ENCODE measurements around the gene PITX2.
"Not testable (repeated sequence)": the region's sequence is repeated elsewhere in the genome, so short reads cannot be mapped to it uniquely, and the experiment has no call there.

The PITX2 gene

GRCh38 chr4:110589297-110589696 lies 33.6 kb downstream of the PITX2 start:
- TF ChIP-seq CTCF (conservative IDR thresholded peaks at IDR 0.05; ENCODE audit: low read depth, low read length) = peak; percentile 25
- DNase-seq (ENCODE audit: low read depth) = no peak
- no peak overlapping the region for H3K4me3 ChIP-seq (ENCODE audit: low read length)

DNA sequence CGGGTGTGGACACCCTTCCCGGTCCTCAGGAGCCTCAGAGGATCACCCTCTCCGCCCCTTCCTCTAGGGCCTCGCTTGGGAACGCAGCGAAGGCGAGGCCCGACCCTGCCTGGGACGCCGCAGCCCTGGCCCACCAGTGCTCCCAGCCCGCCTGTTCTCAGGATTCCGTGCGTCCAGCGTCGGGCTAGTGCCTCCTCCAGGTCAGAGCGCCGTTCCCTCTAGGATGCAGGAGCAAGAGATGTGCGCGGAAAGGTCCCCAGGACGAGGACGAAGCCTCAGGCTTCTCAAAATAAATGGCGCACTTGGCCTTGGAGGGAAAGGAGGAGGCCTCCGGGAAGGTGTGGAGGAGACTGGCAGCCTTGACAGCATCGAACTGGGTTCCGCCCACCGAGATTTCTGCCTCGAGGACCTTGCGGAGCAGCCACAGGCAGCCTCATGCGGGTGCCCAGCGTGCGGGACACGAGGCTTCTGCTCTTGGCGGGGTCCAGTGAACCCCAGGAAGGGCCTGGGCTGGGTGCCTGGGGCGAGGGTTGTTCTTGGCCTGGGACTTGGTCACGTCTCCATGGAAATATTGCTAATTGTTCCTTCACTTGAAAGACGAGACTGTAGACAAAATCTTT lies 35.1 kb downstream of the PITX2 start:
- TF ChIP-seq CTCF (conservative IDR thresholded peaks at IDR 0.05; ENCODE audit: low read depth, low read length) = no peak
- no peak for DNase-seq (ENCODE audit: low read depth)
- no peak overlapping the region for H3K4me3 ChIP-seq (ENCODE audit: low read length)

DNA sequence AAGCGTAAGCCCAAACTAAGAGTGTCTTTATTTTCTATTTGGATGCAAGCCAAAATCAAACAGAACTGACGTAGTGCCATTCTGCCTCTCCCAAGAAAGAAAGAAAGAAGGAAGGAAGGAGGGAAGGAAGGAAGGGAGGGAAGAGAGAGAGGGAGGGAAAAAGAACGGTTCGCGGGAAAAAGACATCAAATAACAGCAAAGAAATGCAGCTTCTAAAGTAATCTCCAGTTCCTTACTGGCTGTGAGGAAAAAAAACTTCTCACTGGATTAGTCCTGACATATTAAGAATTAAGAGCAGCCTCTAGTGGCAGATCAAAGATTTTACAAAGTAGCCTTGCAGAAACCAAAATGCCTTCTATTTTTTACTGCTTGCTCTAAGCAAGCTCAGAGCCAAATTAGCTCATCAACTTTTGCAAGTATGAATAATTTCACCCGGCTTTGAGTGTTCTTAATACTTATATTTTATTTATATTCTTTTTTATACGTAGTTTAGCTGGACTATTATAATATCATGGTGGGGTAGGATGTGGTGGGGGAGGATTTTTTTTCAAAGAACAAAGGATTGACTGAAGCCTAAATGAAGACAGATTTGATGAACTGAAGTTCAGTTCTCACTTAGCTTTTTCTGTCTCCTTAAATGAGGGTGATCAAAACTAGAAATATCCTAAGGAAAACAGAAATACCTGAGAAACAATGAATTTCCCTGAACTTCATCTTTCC lies 36.6 kb downstream of the PITX2 start:
- peak; percentile 49 for DNase-seq (ENCODE audit: low read depth)
- TF ChIP-seq CTCF (conservative IDR thresholded peaks at IDR 0.05; ENCODE audit: low read depth, low read length) = peak; percentile 64
- peak overlapping the region; percentile 28 for H3K4me3 ChIP-seq (ENCODE audit: low read length)

DNA sequence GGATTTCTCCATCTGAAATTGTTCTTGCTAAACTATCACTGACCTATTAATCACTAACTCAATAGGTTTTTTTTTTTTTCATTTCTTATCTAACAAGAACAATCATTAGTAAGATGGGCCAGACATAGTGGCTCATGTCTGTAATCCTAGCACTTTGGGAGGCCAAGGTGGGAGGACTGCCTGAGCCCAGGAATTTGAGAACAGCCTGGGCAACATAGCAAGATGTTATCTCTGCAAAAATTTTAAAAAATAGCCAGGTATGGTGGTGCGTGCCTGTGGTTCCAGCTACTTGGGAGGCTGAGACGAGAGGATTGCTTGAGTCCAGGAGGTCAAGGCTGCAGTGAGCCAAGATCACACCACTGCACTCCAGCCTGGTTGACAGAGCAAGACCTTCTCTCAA lies 46.2 kb downstream of the PITX2 start:
- not testable (repeated sequence) for H3K4me3 ChIP-seq (ENCODE audit: low read length); DNase-seq (ENCODE audit: low read depth)

All from retinal pigment epithelial cell (primary cell).